ENCODE data around the gene UPF1.

DNA sequence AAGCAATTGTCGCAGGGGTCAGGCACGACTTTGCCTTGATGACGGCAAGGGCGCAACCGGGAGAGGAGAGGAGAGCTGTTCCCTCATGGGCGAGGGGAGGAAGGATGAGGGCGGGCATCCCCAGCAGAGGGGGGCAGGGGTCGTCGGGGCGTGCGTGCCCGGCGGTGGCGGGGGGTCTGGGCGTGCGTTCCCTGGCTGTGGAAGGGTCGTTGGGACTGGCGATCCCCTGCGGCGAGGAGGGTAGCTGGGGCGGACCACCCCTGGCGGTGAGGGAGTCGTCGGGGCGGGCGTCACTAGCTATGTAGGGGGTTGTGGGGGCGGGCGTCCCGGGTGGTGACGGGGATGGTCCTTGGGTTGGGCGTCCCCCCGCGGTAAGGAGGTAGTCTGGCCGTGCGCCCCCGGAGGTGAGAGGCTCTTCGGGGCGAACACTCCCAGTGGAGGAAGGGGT is 42.3 kb upstream of the UPF1 start:
- TF ChIP-seq EP300 (IDR thresholded peaks at IDR 0.05) (no peak), ZC3H11A (IDR thresholded peaks at IDR 0.05) (no peak), FOSL2 (IDR thresholded peaks at IDR 0.05) (no peak), FOSL2 (CRISPR knock-in tag; IDR thresholded peaks at IDR 0.05) (no peak), KDM5A (IDR thresholded peaks at IDR 0.05) (no peak), CEBPB (IDR thresholded peaks at IDR 0.05) (no peak)
- TF ChIP-seq, protein P1, sequence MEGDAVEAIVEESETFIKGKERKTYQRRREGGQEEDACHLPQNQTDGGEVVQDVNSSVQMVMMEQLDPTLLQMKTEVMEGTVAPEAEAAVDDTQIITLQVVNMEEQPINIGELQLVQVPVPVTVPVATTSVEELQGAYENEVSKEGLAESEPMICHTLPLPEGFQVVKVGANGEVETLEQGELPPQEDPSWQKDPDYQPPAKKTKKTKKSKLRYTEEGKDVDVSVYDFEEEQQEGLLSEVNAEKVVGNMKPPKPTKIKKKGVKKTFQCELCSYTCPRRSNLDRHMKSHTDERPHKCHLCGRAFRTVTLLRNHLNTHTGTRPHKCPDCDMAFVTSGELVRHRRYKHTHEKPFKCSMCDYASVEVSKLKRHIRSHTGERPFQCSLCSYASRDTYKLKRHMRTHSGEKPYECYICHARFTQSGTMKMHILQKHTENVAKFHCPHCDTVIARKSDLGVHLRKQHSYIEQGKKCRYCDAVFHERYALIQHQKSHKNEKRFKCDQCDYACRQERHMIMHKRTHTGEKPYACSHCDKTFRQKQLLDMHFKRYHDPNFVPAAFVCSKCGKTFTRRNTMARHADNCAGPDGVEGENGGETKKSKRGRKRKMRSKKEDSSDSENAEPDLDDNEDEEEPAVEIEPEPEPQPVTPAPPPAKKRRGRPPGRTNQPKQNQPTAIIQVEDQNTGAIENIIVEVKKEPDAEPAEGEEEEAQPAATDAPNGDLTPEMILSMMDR (IDR thresholded peaks at IDR 0.05), result no peak

Data from A549 (cell line).